ENCODE results near the gene LYVE1. TPM values are rescaled to one million over a fixed set of nuclear protein-coding genes. Genes with fewer than 3 reads are reported as not detected.
A peak's percentile ranks its signal among the peaks of the same experiment; 100 is the strongest.
"Not testable (repeated sequence)": the region's sequence is repeated elsewhere in the genome, so short reads cannot be mapped to it uniquely, and the experiment has no call there.

The LYVE1 gene
- total RNA-seq, 1 donor from 2014 or later, result 95.2 TPM

GRCh38 chr11:10599388-10600175 is 31.1 kb upstream of the LYVE1 start:
- TF ChIP-seq CTCF (IDR thresholded peaks at IDR 0.05), result no peak
- no peak overlapping the region for H3K4me3 ChIP-seq
- H3K9me3 ChIP-seq, result no peaks in the 10 kb centered on the region
- peaks cover 37% of the 10 kb centered on the region for H3K4me1 ChIP-seq
- intact Hi-C loops (cut with DNase I), result no loop called here
- DNase-seq (no peak), ATAC-seq (no peak)
- H3K27me3 ChIP-seq (ENCODE audit: low read depth), result no peaks in the 10 kb centered on the region
- H3K27ac ChIP-seq, result no peak overlapping the region
- H3K36me3 ChIP-seq, result no peaks in the 10 kb centered on the region

DNA sequence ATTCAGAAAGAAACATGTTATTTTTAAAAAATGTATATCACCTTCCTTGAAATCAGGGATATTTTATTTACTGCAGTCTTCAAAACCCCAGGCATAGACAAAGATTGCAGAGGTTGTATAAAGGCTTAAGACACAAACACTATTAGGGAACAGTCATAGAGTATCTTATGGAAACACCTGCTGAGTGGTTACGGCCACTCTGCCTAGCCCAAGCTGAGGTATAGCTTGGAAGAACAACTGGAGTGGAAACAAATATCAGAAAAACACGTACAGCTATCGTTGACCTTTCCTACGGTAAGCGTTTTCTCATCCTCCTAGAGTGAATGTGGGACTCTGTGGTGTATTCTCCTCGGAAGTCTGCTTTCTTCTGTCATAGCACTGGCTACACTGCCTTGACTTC is 30.4 kb upstream of the LYVE1 start:
- Histone ChIP-seq H3K4me1 (peaks cover 29% of the 10 kb centered on the region), H3K9me3 (no peaks in the 10 kb centered on the region), H3K4me3 (no peak overlapping the region), H3K36me3 (no peaks in the 10 kb centered on the region), H3K27me3 (ENCODE audit: low read depth) (no peaks in the 10 kb centered on the region), H3K27ac (no peak overlapping the region)
- intact Hi-C loops (cut with DNase I), result no loop called here
- no peak for ATAC-seq
- TF ChIP-seq CTCF (IDR thresholded peaks at IDR 0.05), result no peak
- DNase-seq, result no peak

- peak in 1 of 2 donors; percentile 27 for ATAC-seq
- Histone ChIP-seq H3K4me1 (peaks cover 25% of the 10 kb centered on the region), H3K27ac (peak overlapping the region; percentile 48), H3K4me3 (no peak overlapping the region), H3K36me3 (no peaks in the 10 kb centered on the region), H3K27me3 (ENCODE audit: low read depth) (no peaks in the 10 kb centered on the region), H3K9me3 (no peaks in the 10 kb centered on the region)
- no peak for DNase-seq
- intact Hi-C loops (cut with DNase I), result no loop called here
- no peak for TF ChIP-seq CTCF (IDR thresholded peaks at IDR 0.05)
These were observed 29.4 kb upstream of the LYVE1 start for GRCh38 chr11:10597877-10598351.

- H3K36me3 ChIP-seq; ATAC-seq; H3K27ac ChIP-seq; H3K4me3 ChIP-seq; intact Hi-C loops (cut with DNase I); DNase-seq; H3K27me3 ChIP-seq (ENCODE audit: low read depth); H3K9me3 ChIP-seq: not testable (repeated sequence)
- H3K4me1 ChIP-seq, result peaks cover 45% of the 10 kb centered on the region
These were observed 27.4 kb upstream of the LYVE1 start for GRCh38 chr11:10595840-10596239.

DNA sequence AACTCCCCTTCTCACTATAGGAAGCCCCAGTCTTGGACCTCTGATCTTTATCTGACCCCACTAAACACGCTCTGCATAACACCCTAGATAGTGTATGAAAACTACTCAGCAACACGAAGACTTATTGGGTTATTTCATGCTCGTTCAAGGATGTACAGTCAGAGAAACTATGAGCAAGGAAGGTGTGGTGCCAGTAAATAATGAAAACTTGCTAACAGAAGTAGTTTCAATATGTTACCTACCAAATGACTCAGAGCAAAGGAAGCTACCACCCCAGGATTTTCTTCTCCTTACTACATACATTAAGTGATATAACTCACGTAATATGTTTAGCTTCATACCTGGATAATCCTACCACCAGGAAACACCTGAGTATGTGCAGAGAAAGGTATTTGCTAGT is 25.9 kb upstream of the LYVE1 start:
- ATAC-seq (no peak), DNase-seq (no peak)
- Histone ChIP-seq H3K36me3 (no peaks in the 10 kb centered on the region), H3K4me1 (peaks cover 54% of the 10 kb centered on the region), H3K4me3 (no peak overlapping the region), H3K9me3 (no peaks in the 10 kb centered on the region), H3K27me3 (ENCODE audit: low read depth) (no peaks in the 10 kb centered on the region), H3K27ac (no peak overlapping the region)
- TF ChIP-seq CTCF (IDR thresholded peaks at IDR 0.05), result no peak
- intact Hi-C loops (cut with DNase I), result no loop called here

DNA sequence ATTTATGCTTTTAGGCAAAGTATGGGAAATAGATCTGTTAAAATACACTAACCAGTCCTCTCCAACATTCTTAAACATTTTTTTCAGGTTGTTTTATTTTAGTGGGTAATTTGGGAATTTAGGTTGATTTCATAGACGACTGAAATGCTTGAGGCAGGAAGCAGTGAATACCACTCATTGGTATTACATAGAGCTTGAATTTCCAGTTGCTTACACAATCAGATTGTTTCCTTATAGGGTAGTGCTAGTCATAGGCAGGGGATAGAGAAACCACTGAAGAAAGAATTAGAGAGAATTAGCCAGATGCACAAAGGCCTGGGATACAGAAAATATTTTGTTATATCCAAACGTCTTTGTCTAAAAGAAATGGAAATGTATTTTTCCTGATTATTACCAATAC is 23.9 kb upstream of the LYVE1 start:
- Histone ChIP-seq H3K9me3 (no peaks in the 10 kb centered on the region), H3K4me1 (peaks cover 37% of the 10 kb centered on the region), H3K4me3 (no peak overlapping the region), H3K27me3 (ENCODE audit: low read depth) (no peaks in the 10 kb centered on the region), H3K27ac (no peak overlapping the region), H3K36me3 (no peaks in the 10 kb centered on the region)
- intact Hi-C loops (cut with DNase I), result no loop called here
- TF ChIP-seq CTCF (IDR thresholded peaks at IDR 0.05), result no peak
- DNase-seq (no peak), ATAC-seq (peak; percentile 79 to 83)
